ENCODE results near the gene RGS3. TPM values are rescaled to one million over a fixed set of nuclear protein-coding genes. Genes with fewer than 3 reads are reported as not detected.

The RGS3 gene
- total RNA-seq, 1 donor from 2014 or later: 26.3 TPM

- Mint-ChIP-seq H3K36me3 (no peaks in the 10 kb centered on the region), H3K9me3 (no peaks in the 10 kb centered on the region), H3K4me3 (no peak overlapping the region), H3K27ac (no peak overlapping the region), H3K27me3 (ENCODE audit: low read depth) (no peaks in the 10 kb centered on the region), H3K4me1 (peaks cover 38% of the 10 kb centered on the region)
- TF ChIP-seq CTCF (IDR thresholded peaks at IDR 0.05; ENCODE audit: unreplicated experiment): no peak
- DNase-seq (ENCODE audit: low spot score in 2 of 2, unreplicated experiment in 2 of 2): no peak
Observed at GRCh38 chr9:113604393-113604792, 140.9 kb downstream of the RGS3 start.

- H3K36me3 Mint-ChIP-seq: no peaks in the 10 kb centered on the region
- DNase-seq (ENCODE audit: low spot score in 2 of 2, unreplicated experiment in 2 of 2): no peak
- H3K9me3 Mint-ChIP-seq: no peaks in the 10 kb centered on the region
- peaks cover 30% of the 10 kb centered on the region for H3K4me1 Mint-ChIP-seq
- H3K27ac Mint-ChIP-seq: no peak overlapping the region
- no peak overlapping the region for H3K4me3 Mint-ChIP-seq
- no peaks in the 10 kb centered on the region for H3K27me3 Mint-ChIP-seq (ENCODE audit: low read depth)
- TF ChIP-seq CTCF (IDR thresholded peaks at IDR 0.05; ENCODE audit: unreplicated experiment): no peak
Observed at GRCh38 chr9:113606510-113606909, 143.0 kb downstream of the RGS3 start.

- DNase-seq (ENCODE audit: low spot score in 2 of 2, unreplicated experiment in 2 of 2): no peak
- Mint-ChIP-seq H3K27me3 (ENCODE audit: low read depth) (no peaks in the 10 kb centered on the region), H3K27ac (no peak overlapping the region), H3K4me1 (peaks cover 14% of the 10 kb centered on the region), H3K36me3 (no peaks in the 10 kb centered on the region), H3K9me3 (no peaks in the 10 kb centered on the region), H3K4me3 (no peak overlapping the region)
- no peak for TF ChIP-seq CTCF (IDR thresholded peaks at IDR 0.05; ENCODE audit: unreplicated experiment)
Observed at GRCh38 chr9:113608082-113608685, 144.7 kb downstream of the RGS3 start.

- no peak for DNase-seq (ENCODE audit: low spot score in 2 of 2, unreplicated experiment in 2 of 2)
- Mint-ChIP-seq H3K36me3 (no peaks in the 10 kb centered on the region), H3K9me3 (no peaks in the 10 kb centered on the region), H3K27ac (no peak overlapping the region), H3K4me3 (no peak overlapping the region), H3K4me1 (peaks cover 7% of the 10 kb centered on the region), H3K27me3 (ENCODE audit: low read depth) (no peaks in the 10 kb centered on the region)
- TF ChIP-seq CTCF (IDR thresholded peaks at IDR 0.05; ENCODE audit: unreplicated experiment): no peak
Observed at GRCh38 chr9:113609562-113610318, 146.2 kb downstream of the RGS3 start.

GRCh38 chr9:113611461-113612215 lies 148.1 kb downstream of the RGS3 start:
- H3K9me3 Mint-ChIP-seq: no peaks in the 10 kb centered on the region
- H3K27ac Mint-ChIP-seq: no peak overlapping the region
- TF ChIP-seq CTCF (IDR thresholded peaks at IDR 0.05; ENCODE audit: unreplicated experiment): no peak
- no peaks in the 10 kb centered on the region for H3K27me3 Mint-ChIP-seq (ENCODE audit: low read depth)
- H3K36me3 Mint-ChIP-seq: no peaks in the 10 kb centered on the region
- DNase-seq (ENCODE audit: low spot score in 2 of 2, unreplicated experiment in 2 of 2): no peak
- H3K4me1 Mint-ChIP-seq: peaks cover 20% of the 10 kb centered on the region
- no peak overlapping the region for H3K4me3 Mint-ChIP-seq
